DND-41 (cell line): Measurements from ENCODE around the gene ADGRB3.

Source experiments
- ATAC-seq: fragments of 200-7000 bp; cut with Tn5 transposase; 3 replicates; pipeline ENCODE4 v1.9.1; 2021; ENCODE audit warnings: low read depth; ENCODE audit not compliant: insufficient read depth
- DNase-seq: peaks from one replicate; pipeline ENCODE4 v3.0.0-alpha.2; 2020
- H2AFZ ChIP-seq: 2 replicates; pipeline ENCODE4 v1.6.0; 2012; ENCODE audit warnings: low read depth, low read length
- H3K27ac ChIP-seq: 2 replicates; pipeline ENCODE4 v1.5.1; 2012; ENCODE audit warnings: low read length, inconsistent platforms
- H3K27me3 ChIP-seq: fragments of 200-600 bp; sonication (generic); 2 replicates; pipeline ENCODE4 v1.6.0; 2012; ENCODE audit warnings: low read length, mild to moderate bottlenecking, inconsistent platforms; ENCODE audit not compliant: insufficient read depth, poor library complexity
- H3K36me3 ChIP-seq: 2 replicates; pipeline ENCODE4 v1.5.1; 2012; ENCODE audit warnings: low read length, inconsistent platforms; ENCODE audit not compliant: insufficient read depth
- H3K4me1 ChIP-seq: 2 replicates; pipeline ENCODE4 v1.5.1; 2012; ENCODE audit warnings: mild to moderate bottlenecking, low read length; ENCODE audit not compliant: insufficient read depth
- H3K4me2 ChIP-seq: 2 replicates; pipeline ENCODE4 v1.6.0; 2012; ENCODE audit warnings: mild to moderate bottlenecking, moderate library complexity, low read length, inconsistent platforms; ENCODE audit not compliant: insufficient read depth
- H3K4me3 ChIP-seq, 2 experiments: fragments of 200-600 bp in 1 of 2; shearing (Covaris generic) in 1 of 2; 2 replicates each; pipeline ENCODE4 v1.5.1; 2012 to 2016; ENCODE audit warnings: inconsistent platforms in 2 of 2, low read length in 2 of 2, mild to moderate bottlenecking in 2 of 2, low read depth in 1 of 2, moderate library complexity in 1 of 2
- H3K79me2 ChIP-seq: 2 replicates; pipeline ENCODE4 v1.6.0; 2012; ENCODE audit warnings: low read length, inconsistent platforms; ENCODE audit not compliant: insufficient read depth
- H3K9ac ChIP-seq: 2 replicates; pipeline ENCODE4 v1.6.0; 2012; ENCODE audit warnings: low read depth, mild to moderate bottlenecking, inconsistent platforms, low read length, moderate library complexity
- H3K9me3 ChIP-seq: 2 replicates; pipeline ENCODE4 v1.5.1; 2012; ENCODE audit warnings: low read length, moderate library complexity, mild to moderate bottlenecking, inconsistent platforms; ENCODE audit not compliant: insufficient read depth, severe bottlenecking
- H4K20me1 ChIP-seq: 2 replicates; pipeline ENCODE4 v1.6.0; 2012; ENCODE audit warnings: low read length; ENCODE audit not compliant: insufficient read depth
- EZH2 ChIP-seq: IDR thresholded peaks from 3 replicates; pipeline ENCODE4 v1.6.1; 2012; ENCODE audit warnings: borderline replicate concordance, low read depth, mild to moderate bottlenecking, moderate library complexity, low read length, inconsistent platforms; ENCODE audit not compliant: severe bottlenecking
- TF ChIP-seq, protein P1 (sequence below): IDR thresholded peaks from 2 replicates; pipeline ENCODE4 v1.5.1; 2012; ENCODE audit warnings: borderline replicate concordance, low read length, moderate library complexity, mild to moderate bottlenecking; ENCODE audit not compliant: poor library complexity, severe bottlenecking; ENCODE audit errors: extremely low read depth

Gene ADGRB3

DNA sequence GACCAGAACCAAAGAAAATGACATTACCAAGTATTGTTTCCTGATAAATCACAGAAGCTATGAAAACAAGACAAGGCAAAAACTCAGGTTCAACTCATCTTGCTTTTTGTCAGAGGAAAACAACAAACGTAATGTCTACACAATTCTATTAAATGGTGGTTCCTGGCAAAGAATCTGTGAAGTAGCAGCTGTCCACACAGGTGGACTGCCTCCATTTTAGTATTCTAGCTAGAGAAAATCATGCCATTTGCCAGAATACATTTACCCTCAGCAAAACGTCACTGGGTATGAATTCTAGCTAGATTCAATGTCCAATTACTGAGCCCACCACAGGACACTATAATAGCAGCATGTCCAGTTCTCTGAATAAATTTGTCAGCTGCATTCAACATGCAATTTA lies 125.4 kb downstream of the ADGRB3 start:
- TF ChIP-seq, protein P1, sequence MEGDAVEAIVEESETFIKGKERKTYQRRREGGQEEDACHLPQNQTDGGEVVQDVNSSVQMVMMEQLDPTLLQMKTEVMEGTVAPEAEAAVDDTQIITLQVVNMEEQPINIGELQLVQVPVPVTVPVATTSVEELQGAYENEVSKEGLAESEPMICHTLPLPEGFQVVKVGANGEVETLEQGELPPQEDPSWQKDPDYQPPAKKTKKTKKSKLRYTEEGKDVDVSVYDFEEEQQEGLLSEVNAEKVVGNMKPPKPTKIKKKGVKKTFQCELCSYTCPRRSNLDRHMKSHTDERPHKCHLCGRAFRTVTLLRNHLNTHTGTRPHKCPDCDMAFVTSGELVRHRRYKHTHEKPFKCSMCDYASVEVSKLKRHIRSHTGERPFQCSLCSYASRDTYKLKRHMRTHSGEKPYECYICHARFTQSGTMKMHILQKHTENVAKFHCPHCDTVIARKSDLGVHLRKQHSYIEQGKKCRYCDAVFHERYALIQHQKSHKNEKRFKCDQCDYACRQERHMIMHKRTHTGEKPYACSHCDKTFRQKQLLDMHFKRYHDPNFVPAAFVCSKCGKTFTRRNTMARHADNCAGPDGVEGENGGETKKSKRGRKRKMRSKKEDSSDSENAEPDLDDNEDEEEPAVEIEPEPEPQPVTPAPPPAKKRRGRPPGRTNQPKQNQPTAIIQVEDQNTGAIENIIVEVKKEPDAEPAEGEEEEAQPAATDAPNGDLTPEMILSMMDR, result no peak
- no peak for TF ChIP-seq EZH2
- no peak for ATAC-seq
- Histone ChIP-seq H3K27me3 (no peaks in the 10 kb centered on the region), H3K4me3 (no peak overlapping the region), H3K4me2 (no peak overlapping the region), H2AFZ (no peak overlapping the region), H3K79me2 (no peaks in the 10 kb centered on the region), H3K36me3 (no peaks in the 10 kb centered on the region), H4K20me1 (no peaks in the 10 kb centered on the region), H3K9ac (no peak overlapping the region), H3K27ac (no peak overlapping the region), H3K4me1 (no peaks in the 10 kb centered on the region), H3K9me3 (no peaks in the 10 kb centered on the region)
- DNase-seq, result no peak

DNA sequence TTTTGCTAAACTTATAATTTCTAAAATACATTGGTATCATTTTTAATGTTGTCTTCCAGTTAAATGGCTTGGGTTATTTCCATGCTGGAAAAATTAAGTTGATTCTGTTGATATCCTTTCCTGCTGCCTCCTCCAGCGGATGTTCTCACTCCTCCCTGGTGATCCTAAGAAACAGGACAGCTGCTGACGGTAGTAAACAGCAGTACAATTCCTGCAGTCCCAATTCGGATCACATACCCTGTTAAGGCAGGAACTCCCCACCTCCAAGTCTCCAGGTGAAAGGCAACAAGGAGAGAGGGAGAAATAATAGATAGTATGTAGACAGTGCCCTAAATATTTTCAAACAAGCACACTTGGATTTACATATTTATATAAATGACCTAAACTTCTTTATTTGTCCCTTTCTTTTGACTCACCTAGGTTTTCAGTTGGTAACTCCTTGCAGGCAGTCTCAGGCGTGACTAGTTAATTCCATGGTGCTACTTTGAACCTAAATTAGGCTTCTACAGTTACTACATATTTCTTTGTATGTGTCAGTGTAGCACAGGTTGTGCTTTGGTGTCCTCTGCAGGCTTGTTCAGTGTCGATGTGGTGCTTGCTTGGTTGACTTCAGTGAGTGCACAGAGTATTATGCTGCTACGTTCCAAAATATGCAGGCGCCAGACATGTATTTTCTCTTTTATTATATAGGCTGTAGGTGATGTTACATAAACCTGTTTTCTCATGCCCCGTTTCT lies 126.0 kb downstream of the ADGRB3 start:
- Histone ChIP-seq H3K27me3 (no peaks in the 10 kb centered on the region), H3K36me3 (no peaks in the 10 kb centered on the region), H4K20me1 (no peaks in the 10 kb centered on the region), H3K79me2 (no peaks in the 10 kb centered on the region), H3K9me3 (no peaks in the 10 kb centered on the region), H3K4me1 (no peaks in the 10 kb centered on the region), H3K4me3 (no peak overlapping the region), H2AFZ (no peak overlapping the region), H3K9ac (no peak overlapping the region), H3K4me2 (no peak overlapping the region), H3K27ac (no peak overlapping the region)
- ATAC-seq (no peak), DNase-seq (no peak)
- TF ChIP-seq EZH2, result no peak
- TF ChIP-seq, protein P1, result no peak

DNA sequence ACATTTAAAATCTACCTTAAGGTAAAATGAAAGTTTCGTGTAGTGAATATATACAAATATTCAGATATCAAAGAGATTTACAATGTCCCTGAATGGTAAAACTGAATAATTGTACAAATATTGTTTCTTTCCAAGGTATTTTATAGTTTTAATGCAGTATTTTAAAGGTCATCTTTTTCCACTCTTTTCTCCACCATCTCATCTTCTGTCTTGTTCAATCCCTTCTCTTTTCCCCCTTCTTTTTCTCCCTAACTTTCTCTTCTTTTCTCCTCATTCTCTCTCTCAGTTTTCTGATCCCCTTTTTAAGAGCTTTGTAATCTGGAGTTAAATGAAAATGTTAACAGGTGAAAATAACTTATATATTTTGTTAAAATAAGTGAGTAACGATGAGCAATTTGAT lies 126.9 kb downstream of the ADGRB3 start:
- ATAC-seq (no peak), DNase-seq (no peak)
- Histone ChIP-seq H3K79me2 (no peaks in the 10 kb centered on the region), H3K9ac (no peak overlapping the region), H3K9me3 (no peaks in the 10 kb centered on the region), H3K36me3 (no peaks in the 10 kb centered on the region), H3K4me1 (no peaks in the 10 kb centered on the region), H4K20me1 (no peaks in the 10 kb centered on the region), H3K4me2 (no peak overlapping the region), H3K4me3 (no peak overlapping the region), H3K27ac (no peak overlapping the region), H3K27me3 (no peaks in the 10 kb centered on the region), H2AFZ (no peak overlapping the region)
- TF ChIP-seq EZH2, result no peak
- TF ChIP-seq, protein P1, result no peak

DNA sequence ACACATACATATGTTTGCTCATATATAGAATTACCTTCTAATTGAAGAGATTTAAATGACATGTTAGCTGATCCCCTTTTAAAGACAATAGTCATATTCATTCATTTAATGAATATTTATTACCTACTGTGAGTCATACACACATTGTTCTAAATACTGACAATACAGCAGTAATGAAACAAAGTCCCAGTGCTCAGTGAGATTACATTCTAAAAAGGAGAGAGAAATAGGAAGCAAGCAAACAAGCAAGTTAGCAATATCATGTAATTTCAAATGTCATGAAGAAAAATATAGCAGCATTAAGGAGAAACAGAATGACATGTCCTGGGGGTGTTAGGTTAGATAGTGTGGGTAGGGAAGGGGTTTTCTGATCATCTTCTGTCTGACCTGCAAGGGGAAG lies 136.3 kb downstream of the ADGRB3 start:
- no peaks in the 10 kb centered on the region for H3K27me3 ChIP-seq
- DNase-seq (no peak), ATAC-seq (no peak)
- no peak overlapping the region for H3K9ac ChIP-seq
- H3K27ac ChIP-seq, result no peak overlapping the region
- no peak overlapping the region for H2AFZ ChIP-seq
- H3K36me3 ChIP-seq, result no peaks in the 10 kb centered on the region
- H3K4me2 ChIP-seq, result no peak overlapping the region
- H3K9me3 ChIP-seq, result no peaks in the 10 kb centered on the region
- no peaks in the 10 kb centered on the region for H4K20me1 ChIP-seq
- H3K4me1 ChIP-seq, result no peaks in the 10 kb centered on the region
- H3K4me3 ChIP-seq, result no peak overlapping the region
- H3K79me2 ChIP-seq, result no peaks in the 10 kb centered on the region
- TF ChIP-seq, protein P1, result no peak
- TF ChIP-seq EZH2, result no peak
